NCI-H2171 treated with DMSO at 0.1 percent for 48 hours (cell line): ENCODE results near the gene LRPAP1.

ENCODE experiments used
- DNase-seq: peaks from one replicate; lab custom pipeline; 2025; lab: John Stamatoyannopoulos, UW

Gene LRPAP1

DNA sequence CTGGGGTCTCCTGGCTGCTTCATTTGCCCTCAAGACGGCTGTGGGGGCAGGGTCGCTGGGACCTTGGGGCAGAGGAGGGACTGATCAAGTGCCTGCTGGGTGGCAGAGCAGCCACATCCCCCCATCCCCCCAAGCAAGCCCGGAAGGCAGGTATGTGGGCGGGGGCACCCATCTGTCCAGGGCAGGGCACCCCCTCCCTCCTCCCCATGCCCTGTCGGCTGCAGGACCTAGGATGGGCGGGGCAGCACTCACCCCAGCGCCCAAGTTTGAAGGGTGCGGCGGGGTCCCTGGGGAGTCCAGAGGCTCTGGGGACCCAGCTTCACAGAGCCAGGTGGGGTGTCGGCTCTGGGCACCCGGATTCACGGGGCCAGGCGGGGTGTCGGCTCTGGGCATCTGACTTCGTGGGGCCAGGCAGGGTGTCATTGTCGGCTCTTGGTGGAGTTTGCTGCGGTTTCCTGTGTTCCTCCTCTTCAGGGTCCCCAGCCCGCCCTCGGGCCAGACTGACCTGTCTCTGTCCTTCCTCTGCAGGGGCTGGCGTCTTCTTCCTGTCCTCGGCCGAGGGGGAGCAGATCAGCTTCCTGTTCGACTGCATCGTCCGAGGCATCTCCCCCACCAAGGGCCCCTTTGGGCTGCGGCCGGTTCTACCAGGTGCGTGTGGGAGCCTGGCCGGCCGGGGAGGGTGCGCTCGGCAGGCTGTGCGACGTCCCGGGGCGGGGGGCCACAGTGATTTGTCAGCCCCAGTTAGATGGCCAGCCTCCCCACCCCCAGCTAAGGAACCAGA is 47.0 kb downstream of the LRPAP1 start:
- DNase-seq: no peak

DNA sequence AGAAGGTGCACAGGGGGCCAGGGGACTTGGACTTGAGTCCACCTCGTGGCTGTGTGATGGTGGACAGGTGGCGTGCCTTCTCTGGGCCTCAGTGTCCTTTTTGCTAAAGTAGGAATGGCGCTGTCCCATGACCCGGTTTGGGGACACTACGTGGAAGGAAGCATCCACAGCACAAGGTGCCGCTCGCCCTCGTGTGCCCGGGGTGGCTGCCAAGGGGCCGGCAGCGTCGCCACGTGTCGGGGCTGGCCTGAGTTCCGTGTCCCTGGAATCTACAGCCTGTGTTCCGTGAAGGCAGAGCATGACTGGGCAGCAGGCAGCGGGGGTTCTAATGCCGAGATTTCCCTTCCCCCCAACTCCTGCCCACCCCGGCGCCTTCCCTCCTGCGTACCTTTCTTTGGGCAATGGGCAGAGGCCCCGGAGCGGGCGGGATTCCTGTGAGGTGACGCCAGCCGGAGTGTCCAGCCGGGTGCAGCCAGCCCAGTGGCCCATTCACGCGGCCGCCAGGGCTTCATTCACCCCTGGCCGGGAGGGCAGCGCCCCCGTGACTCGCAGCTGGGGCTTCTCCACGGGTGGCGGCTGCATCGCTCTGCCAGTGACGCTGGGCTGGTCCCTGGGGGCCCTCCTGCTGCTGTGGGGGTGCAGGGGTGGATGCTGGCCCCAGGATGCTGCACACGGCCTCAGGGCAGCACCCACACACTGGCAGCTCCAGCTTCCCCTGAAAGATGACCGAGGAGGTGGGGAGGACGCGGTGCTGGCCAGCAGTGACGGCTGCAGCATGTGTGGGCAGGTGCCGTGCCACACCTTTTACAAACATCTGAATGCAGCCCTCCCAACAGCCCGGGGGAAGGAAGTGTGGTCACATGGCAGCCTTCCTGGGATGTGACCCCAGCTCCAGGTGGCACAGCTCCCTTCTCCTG is 47.9 kb downstream of the LRPAP1 start:
- DNase-seq: no peak

DNA sequence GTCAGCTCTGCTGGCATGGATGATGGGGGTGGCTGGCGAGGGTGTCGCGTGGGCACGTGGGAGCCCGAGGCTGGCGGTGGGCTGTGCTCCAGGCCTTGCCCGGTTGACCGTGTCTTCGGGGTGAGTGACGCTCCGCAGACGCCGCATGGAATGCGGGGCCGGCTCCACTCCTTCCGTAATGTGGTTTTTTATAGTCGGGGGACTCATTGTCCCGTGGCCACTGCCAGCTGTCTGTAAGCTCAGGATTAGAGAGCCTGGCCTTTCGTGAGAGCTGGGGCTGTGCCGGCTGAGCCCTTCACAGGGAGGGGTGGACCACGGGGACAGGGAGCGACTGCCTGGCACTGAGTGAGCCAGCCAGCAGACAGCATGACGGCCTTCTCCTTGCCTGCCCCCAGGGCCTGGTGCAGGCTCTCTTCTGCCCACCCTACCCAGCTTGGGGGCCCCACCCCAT is 48.7 kb downstream of the LRPAP1 start:
- DNase-seq: no peak

DNA sequence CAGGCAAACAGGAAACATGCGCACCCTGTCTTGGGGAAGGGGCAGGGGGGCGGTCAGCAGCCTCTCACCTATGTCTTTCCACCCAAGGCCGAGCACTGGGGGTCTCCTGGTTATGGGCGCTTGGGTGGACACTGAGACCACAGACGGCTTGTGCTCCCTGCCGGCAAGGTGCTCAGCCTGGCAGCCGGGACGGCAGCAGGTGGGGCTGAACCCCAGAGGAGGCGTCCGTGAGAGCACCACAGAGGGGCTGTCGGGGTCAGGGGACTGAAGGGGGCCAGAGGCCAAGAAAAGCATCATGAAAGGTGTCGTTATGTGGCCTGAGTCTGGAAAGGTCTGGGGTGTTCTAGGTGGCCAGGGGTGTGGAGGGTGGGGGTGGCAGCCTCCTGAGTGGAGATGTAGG is 49.5 kb downstream of the LRPAP1 start:
- no peak for DNase-seq

DNA sequence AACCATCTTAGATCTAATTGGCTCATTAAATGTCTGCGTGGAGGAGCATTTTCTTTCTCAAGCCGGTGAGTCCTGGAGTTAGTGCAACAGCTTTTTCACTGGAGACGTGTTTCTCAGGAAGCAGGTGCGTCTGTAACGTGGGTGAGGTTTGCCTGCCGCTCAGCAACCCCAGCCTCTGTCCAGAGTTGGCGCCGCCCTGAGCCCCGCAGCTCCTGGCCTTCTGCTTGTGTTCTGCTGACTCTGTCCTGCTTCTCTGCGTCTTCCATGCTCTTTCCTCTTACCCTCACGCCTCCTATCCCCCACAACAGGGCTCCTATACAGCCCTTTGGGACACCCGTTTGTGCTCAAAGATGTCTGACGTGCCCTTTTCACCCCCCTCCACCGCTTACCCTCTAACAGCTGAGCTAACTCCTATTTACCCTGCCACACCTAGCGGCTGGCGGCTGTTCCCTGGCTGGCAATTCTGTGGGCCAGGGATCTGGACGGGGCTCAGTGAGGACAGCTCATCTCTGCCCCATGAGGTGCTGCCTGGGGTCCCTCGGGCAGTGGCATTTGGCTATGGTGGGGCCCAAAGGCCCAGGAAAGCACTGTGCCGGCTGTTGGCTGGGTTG is 50.3 kb downstream of the LRPAP1 start:
- no peak for DNase-seq

DNA sequence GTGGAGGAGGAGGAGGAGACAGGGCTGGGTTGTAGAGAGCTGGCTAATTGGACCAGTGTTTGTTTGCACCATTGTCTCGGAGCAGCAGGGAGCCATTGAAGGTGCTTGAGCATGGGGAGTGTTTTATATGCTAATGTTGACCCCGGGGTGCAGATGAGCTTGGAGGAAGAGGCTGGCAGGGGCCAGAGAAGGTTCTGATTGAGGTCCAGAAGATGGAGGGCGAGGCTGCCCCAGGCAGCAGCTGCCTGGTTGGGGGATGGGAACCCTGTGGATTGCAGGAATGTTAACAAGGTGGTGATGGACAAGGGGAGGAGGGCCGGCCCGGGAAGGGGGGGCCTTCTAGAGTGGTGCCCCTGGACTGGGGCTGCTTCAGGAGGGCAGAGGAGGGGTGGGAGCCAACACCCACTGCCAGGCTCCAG is 51.1 kb downstream of the LRPAP1 start:
- DNase-seq: no peak

DNA sequence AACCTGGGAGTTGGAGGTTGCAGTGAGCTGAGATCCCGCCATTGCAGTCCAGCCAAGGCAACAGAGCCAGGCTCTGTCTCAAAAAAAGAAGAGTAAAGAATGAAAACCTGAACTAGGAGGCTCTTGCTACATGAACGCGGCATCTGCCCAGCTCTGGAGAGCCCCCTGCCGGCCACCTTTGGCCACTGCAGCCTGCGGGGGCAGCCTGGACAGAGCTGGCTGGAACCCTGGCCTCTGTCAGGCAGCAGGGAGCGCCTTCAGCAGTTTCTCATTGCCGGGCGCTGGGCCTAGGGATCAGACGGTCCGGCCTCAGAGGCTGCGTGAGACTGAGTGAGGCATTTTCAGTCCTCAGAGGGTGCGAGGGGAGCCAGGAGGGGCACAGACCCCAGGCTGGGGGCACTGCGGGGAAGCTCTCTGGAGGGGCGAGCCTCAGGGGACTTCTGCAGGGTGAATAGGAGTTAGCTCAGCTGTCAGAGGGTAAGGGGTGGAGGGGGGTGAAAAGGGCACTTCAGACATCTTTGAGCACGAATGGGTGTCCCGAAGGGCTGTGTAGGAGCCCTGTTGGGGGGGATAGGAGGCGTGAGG is 51.6 kb downstream of the LRPAP1 start:
- DNase-seq: peak; percentile 56

DNA sequence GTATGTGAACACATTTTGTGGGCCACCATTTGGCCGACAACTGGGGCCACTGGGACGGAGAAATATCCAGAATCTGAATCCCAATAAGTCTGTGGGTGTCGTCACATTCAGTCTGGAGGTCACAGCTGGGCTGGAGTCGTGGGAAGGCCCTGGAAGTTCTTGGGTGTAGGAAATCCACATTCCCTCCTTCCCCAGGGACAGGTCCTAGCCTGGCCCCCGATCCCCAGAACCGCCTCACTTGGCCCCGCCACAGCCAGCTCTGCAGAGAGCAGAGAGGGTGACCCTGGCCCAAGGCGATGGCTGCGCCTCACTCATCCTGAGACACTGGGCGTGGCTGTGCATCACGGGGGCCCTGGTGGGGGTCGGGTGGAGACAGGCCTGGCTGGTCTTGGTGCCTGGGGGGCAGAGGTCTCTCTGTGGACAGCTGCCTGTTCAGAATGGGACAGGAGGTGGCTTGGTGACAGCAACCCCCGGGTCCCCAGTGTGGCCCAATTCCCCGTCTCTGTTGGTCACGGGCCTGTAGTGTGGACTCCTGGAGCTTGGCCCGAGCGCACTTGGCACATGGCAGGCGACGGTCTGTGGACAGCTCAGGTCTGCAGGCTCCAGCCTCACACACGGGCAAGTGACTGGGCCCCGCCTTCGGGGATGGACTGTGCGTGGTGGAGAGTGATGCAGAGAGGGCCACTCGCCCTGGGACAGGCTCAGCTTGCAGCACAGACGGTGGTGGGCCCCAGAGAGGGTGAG is 52.7 kb downstream of the LRPAP1 start:
- DNase-seq: no peak

DNA sequence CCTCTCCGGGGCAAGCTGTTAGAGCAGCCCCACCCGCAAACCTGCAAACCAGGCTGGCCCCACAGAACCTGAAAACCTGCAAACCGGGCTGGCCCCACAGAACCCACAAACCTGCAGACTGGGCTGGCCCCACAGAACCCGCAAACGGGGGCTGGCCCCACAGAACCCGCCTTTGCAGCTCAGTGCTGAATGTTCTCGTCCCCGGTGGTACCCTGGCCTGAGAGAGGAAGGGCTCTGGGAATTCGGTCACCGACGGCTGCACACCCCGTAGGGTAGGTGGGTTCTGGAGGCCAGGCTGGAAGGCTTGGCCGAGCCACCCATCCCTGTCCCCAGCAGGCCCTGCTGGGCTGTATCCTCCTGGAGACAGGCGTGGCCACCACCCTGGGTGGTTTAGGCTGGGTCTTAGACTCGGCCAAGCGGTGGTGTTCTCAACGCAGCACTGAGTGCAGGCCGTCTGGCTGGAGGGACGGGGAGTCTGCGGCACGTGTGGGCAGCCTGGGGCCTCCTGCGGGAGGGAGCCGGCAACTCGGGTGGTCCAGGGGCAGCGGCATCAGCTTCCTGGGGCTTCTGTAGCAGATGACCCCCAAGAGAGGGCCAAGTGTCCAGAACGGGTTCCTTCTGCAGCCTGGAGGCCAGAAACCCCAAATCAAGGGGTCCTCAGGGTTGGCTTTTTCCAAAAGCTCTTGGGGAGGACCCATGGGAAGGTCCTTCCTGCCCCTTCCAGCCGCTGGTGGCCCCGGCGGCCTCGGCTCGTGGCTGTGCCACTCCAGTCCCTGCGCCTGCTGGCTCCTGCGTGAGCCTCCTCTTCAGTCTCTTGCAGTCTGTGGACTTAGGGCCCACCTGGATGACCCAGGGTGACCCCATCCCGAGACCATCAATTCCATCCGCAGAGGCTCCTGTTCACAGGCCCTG is 53.5 kb downstream of the LRPAP1 start:
- DNase-seq: no peak

DNA sequence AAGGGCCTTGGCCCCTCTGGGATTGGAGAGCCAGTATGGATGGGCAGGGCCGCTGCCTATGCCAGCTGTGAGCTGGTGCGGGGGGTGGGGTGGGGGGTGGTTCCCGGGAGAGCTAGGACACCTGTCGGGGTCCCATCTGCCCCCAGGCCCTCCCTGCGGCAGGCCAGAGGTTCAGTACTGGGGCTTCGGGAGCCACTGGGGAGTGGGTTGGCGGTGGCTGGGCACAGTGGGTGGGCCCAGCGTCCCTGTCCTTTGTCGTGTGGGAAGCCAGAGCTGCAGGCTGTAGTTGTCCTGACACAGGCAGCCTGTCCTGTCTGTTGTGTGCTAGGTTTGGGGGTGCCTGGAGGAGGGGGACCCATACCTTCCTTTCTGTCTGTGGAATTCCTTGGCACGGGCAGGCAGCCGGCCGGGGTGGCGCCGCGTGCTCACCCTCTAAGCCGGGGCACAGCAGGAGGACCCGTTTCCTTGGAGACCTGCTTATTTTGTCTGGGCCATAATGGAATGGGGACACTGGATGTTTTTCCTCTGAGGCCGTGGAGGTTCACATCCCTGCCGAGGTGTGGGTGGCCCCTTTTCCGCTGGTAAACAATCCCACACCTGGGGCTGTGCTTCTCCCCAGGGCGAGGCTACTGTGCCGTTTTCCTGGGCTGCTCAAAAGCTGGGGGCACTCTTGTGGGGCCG is 54.3 kb downstream of the LRPAP1 start:
- DNase-seq: no peak

DNA sequence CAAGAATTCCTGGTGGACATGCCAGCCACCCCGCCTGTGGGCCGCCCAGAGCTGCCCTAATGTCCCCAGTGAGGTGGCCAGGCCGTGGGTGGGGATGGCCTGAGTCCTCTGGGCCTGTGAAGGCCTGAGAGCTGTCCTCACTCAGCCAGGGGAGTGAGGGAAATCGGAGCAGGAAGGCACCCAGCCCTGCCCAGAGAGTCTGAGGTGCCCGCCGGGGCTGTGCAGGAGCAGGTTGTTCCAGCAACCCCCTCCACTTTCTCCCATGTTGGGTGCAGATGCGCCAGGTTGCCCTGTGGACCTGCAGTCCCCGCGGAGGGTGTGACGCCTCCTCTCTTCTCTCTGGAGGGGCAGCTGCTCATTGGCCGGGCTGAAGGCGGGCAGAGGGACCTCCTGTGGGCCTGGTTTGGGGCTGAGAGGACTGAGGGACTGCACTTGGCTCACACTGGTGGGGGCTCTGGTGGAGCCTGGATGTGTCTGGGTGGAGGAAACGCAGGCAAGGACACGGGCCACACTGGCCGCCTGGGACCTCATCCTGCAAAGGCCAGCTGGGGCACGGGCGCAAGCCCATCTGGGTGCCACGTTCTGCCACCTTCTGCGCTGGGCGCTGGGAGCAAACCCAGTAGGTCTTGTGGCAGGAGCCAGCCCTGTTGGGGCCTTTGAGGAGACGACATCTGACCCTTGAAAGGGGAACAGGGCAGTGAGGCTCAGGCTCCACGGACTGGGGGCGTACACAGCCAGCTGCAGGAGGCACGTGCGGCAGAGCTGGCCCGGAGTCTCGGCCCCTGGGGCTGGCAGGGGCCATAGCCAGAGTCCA is 55.1 kb downstream of the LRPAP1 start:
- no peak for DNase-seq

DNA sequence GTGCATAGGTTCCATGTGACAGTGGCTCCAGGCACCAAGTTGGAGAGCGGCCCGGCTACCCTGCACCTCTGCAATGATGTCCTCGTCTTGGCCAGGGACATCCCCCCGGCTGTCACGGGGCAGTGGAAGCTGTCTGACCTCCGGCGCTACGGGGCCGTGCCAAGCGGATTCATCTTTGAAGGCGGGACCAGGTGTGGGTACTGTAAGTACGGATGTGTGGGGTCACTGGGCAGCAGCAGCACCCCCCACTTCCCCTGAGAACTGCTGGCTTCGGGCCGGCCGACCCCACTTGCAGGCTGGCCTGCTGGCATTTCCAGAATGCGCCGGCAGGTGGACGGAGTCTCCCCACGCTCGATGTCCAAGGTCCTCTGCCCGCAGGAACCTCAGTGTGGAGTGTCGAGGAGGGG is 55.9 kb downstream of the LRPAP1 start:
- DNase-seq: no peak

DNA sequence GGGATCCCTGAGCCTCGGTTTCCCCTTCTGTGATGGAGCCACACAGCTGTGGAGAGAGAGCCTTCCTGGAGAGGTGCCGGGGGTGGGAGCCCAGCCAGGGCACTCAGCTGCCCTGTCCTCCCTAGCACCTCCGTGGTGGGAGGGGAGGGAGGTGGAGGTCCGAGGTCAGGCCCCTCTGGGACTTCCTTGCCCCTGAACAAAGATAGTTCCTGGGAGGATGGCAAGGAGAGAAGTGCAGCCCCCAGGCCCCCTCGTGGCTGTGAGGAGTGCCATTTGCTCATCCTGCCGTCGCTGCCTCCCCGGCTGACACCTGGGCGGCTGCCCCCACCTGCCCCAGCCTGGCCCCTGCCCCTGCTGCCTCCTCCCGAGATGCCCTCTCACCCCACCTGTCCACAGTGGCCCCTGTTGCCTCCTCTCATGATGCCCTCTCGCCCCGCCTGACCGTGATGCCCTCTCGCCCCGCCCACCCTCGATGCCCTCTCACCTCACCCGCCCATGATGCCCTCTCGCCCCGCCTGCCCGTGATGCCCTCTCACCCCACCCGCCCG is 56.4 kb downstream of the LRPAP1 start:
- DNase-seq: no peak

DNA sequence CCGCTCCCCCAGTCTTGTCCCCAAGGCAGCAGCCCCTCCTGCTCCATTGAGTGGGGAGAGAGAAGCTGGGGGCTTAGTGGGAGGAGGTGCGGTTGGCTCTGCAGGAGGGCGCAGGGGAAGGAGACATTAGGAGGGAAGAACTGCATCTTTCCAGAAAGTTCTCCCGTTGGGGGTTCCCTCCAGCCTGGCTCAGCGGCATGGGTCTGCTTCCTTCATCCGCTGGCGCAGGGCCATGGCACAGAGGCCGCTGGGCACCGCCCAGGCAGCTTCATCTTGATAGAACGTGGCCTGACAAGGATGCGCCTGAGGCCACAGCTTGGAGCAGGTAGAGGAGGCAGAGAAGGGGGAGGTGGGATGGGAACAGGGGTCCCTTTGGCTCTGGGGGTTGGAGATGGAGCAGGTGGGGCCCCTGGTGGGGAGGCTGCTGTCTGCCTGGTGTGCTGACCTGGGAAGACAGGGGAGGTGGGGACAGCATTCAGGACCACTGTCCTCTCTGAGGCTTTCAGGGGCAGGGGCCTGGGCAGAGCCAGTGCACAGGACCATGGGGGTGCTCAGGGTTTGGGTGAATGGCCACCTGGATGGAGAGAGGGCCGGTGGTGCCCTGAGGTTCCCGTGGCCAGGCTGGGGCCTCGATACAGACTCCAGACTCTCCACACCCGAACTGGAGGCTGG is 57.0 kb downstream of the LRPAP1 start:
- DNase-seq: no peak

DNA sequence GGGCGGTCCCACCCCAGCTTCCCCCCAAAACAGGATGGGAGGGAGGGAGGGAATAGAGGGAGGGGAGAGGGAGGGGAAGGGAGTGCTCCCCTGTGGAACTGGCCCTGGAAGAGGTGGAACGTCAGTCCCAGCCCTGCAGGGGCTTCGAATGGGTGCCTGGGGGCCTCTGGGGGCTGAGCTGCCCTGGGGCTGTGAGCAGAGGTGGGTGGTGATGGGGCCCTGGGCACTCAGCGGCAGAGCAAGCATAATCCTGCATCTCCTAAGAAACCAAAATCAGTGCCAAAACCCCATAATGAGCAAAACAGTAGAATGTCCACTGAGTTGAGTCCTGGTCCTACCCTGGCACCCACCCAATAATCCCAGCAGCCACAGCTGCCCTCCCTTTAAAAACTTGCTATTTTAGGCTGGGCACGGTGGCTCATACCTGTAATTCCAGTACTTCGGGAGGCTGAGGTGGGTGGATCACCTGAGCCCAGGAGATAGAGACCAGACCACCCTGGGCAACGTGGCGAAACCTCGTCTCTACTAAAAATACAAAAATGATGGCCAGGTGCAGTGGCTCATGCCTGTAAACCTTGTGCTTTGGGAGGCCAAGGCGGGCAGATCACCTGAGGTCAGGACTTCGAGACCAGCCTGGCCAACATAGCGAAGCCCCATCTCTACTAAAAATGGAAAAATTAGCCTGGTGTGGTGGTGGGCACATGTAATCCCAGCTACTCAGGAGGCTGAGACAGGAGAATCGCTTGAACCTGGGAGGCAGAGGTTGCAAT is 58.0 kb downstream of the LRPAP1 start:
- no peak for DNase-seq

DNA sequence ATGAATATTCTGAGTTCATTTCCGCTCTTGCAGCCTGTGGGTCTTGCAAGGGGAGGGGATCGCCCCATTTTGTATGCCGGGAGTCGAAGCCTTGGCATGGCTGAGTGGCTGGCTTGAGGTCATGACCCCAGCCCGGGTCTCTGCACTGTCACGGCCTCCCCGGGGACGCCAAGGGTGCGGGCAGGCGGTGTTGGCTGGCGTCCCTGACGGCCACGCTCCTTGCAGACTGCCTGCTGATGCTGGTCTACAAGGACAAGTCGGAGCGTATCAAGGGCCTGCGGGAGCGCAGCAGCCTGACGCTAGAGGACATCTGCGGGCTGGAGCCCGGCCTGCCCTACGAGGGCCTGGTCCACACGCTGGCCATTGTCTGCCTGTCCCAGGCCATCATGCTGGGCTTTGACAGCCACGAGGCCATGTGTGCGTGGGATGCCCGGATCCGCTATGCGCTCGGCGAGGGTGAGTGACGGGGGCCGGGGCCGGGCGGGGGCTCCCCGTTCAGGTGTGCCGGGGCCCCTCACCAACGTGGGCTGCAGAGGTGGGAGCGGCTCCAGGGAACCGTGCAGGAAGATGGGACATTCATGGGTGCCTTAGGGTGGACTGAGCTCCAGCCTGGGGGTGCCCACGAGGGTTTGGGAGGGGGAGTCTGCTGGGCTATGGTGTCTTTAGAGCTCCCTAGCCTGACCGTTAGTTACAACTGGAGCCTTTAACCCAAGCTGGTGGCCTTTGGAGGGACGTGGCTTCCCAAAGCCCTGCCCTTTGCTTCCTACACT is 58.9 kb downstream of the LRPAP1 start:
- no peak for DNase-seq
